NCI-H2171 treated with DMSO at 0.1 percent for 48 hours (cell line): ENCODE results near the gene CAMK2N1.
"Not testable (repeated sequence)": the region's sequence is repeated elsewhere in the genome, so short reads cannot be mapped to it uniquely, and the experiment has no call there.

Experiments
- DNase-seq: peaks from one replicate; lab custom pipeline; 2025; lab: John Stamatoyannopoulos, UW

Gene CAMK2N1

DNA sequence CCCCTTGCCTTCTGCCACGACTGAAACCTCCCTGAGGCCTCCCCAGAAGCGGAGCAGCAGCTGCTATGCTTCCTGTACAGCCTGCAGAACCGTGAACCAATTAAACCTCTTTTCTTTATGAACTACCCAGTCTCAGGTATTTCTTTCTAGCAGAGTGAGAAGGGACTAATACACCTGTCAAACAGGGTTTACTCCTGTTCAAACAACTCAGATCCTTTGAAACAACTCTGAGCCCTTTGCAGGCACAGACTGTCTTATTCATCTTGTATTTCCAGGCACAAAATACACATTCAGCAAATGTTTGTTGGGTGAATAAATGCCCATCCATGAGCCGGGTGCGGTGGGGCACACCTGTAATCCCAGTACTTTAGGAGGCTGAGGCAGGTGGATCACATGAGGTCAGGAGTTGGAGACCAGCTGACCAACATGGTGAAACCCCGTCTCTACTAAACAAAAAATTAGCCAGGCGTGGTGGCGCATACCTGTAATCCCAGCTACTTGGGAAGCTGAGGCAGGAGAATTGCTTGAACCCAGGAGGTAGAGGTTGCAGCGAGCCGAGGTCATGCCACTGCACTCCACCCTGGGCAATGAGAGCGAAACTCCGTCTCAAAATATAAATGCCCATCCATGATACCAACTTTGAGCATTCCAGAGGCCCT is 10.8 kb upstream of the CAMK2N1 start:
- not testable (repeated sequence) for DNase-seq

DNA sequence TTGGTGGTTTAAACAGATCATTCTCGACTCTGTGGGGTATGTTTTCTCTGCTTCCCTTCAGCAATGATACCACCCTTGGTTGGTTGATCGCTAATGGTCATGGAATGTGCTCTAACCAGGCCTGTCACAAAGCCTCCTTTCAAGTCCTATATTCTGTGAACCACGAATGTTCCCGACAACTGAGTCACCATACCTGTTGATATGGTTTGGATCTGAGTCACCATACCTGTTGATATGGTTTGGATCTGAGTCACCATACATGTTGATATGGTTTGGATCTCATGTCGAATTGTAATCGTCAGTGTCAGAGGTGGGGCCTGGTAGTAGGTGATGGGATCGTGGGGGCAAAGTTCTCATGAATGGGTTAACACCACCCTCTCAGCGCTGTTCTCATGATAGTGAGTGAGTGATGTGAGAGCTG is 10.2 kb upstream of the CAMK2N1 start:
- no peak for DNase-seq

DNA sequence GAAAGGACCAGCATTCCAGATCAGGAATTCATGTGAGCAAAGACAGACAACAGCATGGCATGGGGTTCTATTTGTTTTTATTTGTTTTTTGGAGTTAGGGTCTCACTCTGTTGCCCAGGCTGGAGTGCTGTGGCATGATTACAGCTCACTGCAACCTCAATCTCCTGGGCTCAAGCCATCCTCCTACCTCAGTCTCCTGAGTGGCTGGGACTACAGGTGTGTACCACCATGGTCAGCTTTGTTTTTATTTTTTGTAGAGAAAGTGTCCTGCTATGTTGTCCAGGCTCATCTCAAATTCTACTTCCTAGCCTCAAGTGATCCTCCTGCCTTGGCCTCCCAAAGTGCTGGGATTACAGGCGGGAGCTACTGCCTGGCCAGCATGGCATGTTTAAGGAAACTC is 9.7 kb upstream of the CAMK2N1 start:
- DNase-seq, result no peak

DNA sequence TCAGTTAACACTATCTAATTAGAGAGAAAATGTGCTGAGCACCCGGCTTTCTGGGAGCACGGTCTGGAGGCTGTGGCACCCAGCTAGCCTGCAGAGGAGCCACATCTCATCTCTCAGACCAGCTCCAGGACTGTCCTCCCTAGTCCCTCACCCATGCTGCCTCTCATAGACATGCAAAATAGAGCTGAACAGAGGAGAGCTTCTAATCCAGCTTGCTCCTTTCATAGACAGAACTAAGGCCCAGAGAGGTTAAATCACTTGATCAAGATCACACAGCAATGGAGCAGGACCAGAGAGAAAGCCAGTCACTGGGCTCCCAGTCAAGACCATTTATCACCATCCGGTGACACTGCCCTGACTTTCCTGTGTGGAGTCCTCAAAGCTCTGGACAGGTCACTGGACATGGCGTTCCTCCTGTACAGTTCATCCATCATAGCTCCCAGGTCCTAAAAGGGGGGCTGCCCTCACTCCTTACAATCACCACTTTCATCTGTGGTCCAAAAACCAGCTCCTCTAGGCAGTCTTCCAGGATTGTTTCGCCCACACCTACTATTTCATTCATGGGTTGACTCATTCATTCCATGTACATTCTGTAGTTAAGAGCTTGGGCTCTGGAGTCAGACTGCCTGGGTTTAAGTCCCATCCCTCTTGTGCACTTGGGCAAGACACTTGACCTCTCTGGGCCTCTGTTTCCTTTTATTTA is 8.8 kb upstream of the CAMK2N1 start:
- no peak for DNase-seq

DNA sequence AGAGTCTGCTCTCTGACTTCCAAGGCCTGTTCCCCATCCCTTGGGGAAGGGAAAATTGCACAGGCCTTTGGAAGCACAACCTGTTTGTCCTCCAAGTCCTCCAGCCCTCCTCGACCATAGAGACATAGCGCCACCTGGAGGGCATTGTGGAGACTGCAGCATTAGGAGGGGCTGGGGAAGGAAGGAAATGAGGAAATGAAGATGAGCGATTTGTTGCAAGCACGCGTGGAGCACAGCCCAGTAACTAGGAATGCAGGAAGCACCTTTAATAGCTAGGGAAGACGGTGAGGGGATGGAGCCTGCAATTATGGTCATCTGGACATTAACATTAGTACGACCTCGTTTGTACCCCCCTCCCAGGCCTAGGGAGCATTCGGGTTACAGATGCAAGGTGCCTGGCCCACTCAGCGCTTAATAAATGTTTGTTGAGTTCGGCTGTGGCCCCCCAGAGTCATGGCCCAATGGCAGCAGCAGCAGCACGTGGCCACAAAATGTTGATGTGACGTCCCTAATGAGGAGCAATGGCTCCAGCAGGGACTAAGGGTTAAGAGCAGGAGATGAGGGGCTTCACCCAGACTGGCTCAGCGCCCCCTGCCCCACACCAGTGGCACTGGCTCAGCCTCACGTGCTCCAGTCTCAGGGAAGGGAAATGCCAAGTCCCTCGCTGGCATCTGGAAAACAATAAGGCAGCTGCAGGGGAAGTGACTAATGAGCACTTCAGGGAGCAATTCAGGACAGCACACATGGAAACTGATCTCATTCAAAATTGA is 8.0 kb upstream of the CAMK2N1 start:
- DNase-seq, result peak; percentile 92

DNA sequence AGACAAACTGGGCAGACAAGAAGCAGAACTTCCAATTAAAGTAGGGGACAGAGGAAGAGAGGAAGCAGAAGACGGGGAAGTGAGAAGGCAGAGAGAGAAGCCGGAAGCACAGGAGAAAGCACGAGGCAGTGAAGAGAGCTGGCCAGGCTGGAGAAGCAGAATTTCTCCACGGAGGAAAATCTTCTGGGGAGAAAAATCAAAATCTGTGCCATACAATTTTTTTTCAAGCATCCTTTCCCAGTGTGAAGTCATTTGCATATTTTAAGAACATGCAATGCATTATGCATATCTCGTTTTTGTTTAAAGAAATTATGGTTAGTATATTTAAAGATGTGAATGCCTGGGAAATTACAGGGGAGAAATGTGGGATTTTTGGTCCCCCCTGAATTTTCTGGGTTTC is 7.3 kb upstream of the CAMK2N1 start:
- DNase-seq, result peak; percentile 15

DNA sequence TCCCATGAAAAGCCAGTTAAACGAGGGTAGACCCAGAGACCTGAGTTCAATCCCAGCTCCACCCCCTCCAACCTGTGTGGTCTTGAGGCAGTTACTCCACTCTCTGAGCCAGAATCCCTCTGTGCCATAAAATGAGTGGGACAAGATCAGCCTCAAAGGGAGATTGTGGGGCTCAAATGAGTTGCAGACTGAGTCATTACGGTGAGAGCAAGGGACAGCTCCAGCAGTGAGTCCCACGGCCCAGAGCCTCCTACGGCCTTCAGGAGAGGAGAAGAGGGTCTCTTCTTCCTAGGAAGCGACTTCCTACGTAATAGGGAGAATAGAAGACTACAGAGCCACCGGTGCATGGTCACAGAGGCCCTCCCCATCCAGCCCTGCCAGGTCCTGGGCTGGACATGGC is 6.7 kb upstream of the CAMK2N1 start:
- DNase-seq, result no peak

DNA sequence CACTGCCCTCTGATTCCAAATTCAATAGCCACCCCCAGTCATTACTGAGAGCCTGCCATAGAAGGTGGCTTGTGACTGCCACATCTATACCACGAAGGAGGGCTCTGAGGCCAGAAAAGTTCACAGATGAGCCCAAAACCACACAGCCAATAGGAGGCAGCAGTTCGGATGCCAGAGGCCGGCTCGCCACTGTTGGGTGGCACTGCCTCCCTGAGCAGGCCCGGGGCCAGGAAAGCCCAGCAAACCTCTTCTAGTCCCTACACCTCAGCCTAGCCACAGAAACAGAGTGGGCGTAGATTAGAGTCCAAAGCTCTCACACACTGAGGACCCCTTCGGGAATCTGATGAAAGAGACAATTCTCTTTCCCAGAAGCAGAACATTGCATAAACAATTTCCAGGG is 5.9 kb upstream of the CAMK2N1 start:
- no peak for DNase-seq

DNA sequence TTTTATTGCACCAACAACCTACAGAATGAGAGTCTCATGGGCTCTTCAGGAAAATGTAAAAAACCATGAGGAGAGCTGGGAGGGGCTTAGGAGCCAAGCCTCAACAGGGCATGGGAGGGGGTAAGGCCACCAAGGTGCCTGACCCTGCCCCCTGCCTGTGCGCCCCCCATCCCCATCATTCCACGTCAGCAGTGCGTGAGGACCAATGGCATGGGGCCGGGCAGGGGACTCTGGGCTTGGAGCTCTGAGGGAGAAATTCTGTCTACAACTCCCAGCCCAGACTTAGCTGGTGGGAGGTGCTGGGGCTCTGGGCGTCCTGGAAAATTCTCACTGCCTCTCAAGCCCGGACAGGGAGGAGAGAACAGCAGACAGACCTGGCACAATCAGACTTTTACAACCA is 5.2 kb upstream of the CAMK2N1 start:
- DNase-seq, result no peak

DNA sequence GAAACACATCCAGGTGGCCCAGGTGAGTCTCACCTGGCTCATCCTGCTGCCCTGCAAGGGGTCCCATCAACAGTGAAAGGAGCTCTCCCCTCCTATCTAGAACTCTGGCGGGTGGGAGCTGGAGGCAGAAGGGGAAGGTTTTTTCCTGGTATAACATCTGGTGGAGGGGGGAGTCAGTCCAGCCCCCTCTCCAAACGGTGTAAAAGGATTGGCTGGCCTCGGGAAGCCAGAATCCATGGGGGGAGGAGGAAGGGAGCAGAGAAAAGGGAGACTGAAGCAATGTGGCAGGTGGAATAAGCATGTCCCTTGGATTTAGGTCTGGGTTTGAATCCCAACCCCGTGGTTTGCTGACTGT is 1.2 kb upstream of the CAMK2N1 start:
- peak; percentile 99 for DNase-seq

DNA sequence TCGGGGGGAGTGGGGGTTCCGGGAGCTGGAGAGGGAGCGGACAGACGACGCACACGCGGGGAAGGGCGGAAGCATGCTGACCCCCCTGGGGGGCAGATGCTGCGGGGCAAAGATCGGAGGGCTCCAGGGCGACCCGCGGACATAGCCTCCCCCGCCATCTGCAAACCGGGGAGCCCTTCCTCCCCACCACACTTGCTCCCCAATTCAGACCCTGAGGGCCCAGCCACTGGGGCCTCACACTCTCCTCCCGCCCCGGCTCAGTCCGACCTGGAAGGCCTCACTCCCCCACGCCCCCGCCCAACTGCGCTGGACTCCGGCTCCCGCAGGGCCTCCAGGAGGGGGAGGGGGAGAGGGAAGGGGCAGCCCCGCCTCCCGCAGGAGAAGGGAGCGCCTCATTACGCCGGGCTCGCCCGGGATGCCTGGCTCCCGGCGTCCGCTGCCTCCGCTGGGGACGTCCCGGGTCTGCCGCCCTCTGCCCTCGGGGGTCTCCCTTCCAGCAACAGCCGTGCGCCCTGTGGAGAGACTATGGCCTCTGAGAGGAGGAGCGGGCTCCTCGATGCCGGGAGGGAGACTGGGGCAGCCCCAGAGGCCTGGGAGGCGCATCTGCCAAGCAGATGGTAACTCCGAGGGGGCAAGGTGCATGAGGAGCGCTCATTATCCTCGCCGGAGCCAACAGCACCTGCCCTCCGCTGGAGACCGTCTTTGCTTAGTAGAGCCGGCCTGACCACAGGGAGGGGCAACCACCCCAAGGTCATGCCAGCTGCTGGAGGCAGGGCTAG is 636 bp upstream of the CAMK2N1 start:
- DNase-seq, result peak; percentile 99

DNA sequence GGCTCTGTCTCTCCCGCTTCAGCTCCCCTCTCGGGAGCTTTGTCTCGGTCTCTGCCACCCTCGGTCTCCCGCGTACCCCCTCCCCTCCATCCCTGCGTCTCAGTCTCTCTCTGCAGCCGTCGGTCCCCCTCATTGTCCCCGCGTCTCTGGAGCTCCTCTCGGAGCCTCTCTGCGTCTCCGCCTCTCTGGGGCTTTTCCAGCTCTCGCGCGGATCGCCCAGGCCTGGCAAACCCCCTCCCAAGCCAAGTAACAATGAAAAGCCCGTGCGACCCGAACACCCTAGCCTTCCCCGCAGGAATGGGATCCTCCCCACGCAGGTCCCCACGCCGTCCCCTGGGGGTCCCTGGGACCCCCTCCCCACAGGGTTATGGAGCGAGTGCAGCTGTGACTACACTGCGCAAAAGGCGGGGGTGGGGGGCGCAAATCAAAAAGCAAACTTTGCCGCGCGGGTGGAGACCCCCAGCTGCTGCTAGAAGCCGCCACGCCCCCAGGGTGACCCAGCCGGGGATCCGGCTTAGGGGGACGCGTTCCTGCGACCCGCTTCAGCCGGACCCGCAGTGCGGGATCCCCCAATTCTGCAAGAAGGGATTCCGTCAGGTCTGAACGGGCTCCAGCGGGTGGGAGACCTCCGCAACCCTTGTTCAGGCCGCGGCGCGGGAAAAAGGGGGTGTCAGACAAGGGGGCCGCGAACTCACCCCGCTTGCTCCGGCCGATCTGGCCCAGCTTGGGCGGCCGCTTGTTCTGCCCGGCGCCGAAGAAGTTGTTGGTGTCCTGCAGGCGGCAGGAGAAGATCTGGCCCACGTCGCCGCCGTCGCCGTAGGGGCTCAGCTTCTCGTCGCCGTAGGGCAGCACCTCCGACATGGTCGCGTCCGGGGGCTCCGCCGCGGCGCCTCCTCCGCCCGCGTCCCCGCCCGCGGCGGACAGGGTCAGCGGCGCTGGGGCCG is 1.2 kb downstream of the CAMK2N1 start:
- DNase-seq, result peak; percentile 39

DNA sequence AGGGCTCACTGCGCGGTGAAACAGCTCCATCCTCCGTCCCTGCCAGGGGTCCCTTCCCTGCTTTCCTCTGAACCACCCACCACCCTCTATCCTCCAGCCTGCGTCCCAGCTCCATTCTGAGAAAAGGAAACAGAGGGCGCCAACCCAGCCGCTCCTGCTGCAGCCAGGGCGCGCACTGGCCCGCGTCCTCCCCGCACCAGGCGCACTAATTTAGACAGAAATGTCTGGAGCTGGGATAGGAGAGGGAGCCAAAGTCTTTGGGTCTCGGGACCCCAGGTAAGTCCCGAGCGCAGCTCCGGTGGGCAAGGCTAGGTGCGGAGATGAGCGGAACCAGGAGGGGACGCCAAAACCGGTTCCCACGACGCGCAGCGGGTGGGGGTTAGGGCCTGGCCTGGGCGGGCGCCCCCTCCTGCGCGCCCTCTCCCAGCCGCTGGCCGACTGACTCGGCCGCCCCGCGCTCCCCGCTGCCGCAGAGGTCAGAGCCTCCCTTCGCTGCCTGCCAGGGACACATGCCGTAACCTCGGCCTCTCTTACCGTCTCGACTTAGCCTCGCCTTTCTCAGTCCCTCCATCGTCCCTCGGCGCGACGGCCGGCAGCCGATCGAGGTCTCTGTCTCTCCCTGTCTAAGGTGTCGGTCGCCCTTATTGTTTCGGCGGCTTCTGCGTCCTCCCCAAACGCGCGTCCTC is 2.0 kb downstream of the CAMK2N1 start:
- peak; percentile 53 for DNase-seq

DNA sequence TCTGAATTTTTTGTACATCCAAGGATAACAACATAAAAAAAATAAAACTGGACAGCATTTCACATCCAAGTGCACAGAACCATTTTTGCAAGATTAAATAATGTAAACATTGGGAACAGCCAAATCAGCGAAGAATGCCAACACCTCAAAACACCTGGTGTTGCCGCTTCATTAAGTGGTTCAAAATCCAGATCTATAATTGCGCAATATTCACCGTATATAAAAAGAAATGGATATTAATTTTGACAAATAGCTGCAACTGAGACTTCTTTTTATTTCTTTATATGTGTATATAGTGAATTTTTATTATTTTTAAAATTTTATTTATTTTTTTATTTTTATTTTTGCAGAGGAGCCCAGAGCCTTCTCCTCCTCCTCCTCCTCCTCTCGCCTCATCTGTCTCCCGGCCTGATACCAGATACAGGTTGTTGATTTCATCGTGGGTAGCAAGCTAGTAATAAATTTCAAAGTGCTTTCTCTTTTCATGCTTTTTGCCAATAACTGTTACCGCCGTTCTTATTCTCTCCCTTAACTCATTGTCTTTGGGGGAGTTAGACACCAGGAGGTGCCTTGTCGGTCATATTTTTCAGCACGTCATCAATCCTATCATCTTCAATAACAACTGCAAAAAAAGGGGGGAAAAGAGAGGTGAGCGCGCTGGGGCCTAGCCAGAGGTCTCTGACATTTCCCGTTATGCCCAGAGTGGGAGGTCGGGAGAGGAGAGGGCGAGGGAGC is 2.7 kb downstream of the CAMK2N1 start:
- peak; percentile 53 for DNase-seq

DNA sequence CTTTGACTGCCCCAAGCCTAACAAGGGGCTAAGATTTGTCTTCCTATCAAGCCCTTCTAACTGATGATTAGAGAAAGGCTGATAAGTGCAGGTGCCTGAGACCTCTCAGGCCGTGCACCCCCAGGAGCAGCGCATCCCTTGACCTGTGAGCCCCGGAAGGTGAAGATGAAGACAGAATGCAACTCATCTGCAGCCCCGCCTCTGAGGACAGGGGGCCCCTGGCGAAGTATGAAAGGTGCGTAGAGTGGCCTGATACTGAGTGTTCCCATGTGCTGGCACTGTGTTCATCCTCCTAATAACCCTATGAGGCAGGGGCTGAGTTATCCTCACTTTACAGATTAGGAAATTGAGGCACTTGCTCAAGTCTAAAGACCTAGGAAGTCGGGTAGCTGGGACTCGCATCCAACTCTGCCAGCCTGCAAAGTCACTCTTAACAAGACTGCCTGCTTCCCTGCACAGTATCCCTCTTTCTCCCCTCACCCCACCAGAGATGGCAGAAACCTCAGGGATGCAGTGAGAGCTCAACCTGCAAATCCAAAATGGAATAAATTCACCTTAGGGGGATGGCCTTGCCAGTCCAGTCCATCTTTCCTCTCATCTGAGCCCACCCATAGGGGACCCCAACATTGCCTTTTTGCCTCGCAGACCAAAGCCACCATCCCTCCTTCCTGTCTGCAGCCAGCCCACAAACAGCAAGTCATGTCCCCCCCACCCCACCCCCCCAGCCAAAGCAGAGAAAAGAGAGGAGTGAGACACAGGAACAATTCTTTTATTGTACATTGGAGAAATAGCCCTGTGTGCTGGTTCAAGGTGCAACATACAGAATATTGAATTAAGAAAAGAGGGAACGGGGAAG is 4.1 kb downstream of the CAMK2N1 start:
- peak; percentile 20 for DNase-seq

DNA sequence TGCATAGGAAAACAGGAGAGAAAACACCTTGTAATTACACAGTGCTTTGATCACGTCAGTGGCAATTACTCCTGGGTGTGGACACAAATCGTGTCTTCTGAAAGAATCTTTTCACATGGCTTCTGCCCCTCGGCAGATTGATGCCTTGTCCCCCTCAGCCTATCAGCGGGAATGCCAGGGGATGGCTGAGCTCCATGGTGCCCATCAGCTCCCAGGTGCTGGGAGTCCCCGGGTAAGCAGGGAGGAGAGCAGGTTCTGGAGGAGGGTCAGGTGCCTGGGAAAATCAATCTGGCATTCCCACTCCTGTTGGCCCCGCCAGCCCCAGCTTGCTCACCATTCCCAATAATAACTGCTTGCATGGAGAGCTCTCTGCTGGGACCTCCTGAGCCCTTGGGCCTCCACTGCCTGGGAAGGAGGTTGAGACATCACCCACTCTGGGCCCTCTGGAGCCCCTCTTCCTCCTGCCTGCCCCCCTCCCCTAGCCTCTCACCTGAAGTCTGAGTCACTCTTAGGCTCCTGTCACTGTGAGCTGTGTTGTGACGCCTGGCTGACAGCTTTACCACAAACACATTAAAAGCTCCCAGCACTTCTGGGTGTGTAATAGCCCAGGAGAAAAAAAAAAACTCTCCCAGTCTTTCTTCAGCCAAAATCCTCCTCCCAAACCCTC is 4.9 kb downstream of the CAMK2N1 start:
- peak; percentile 67 for DNase-seq

DNA sequence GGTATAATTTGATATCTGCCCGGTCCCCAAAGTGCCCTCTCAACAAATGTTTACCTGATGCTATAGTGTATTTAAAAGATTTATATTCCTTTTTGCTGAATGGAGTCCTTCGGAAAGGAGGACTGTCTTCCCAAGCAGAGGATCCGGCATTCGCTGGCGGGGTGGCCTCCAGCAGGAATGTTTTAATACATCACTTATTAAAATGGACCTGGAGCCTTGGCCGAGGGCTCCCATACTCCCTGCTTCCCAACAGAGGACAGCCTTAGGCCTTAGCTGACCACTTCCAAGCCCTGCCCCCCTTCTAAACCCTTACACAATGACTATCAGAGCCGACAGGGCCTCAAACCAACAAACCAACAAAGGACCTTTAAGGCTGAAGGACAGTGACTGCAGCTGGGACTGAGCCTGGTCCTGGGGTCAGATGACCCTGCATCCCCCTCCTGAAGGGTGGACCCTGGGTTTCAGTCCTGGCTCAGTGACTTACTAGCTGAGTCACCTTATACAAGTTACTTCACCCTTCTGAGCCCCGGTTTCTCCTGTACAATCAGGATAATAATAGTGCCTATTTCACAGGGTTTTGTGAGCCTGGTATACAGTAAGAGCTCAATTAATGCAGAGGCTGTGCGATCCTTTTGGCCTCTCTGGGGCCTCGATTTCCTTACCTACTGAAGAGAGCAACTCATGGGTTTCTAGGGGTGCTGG is 5.6 kb downstream of the CAMK2N1 start:
- no peak for DNase-seq

DNA sequence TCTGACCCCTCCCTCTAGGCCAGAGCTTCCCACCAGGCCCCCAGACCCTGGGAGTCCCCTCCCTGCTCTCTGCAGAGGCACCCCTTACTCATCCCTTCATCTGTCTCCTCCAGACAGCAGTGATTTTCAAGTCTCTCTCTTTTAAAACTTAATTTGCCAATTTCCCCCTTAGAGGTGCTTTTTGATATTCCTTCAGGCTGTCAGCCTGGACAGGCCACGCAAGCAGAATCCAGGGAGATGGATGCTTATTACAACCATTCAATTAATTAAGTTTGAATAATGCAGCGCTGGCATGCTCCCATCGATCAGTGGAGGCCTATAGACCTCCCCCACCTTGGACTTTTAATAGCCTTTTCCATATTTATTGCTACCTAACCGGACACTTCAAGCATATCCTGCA is 6.2 kb downstream of the CAMK2N1 start:
- no peak for DNase-seq
